Upper lobe of left lung (tissue), 4 donors: ENCODE results near the gene GSN.

Source experiments
- POLR2A ChIP-seq, 4 donors: fragments of 450-650 bp; IDR thresholded peaks; one replicate each; pipeline ENCODE4 v1.5.1; 2016 to 2017; ENCODE audit warnings: antibody characterized with exemption in 4 of 4, mild to moderate bottlenecking in 2 of 4
- TF ChIP-seq, protein P1 (sequence below), 6 experiments: fragments of 450-650 bp in 4 of 6; fragments of 200-600 bp in 2 of 6; sonication (generic) in 2 of 6; IDR thresholded peaks; one replicate each; pipeline ENCODE4 v1.5.1; 2016 to 2019; ENCODE audit warnings: antibody characterized with exemption in 6 of 6

- TF ChIP-seq, protein P1, sequence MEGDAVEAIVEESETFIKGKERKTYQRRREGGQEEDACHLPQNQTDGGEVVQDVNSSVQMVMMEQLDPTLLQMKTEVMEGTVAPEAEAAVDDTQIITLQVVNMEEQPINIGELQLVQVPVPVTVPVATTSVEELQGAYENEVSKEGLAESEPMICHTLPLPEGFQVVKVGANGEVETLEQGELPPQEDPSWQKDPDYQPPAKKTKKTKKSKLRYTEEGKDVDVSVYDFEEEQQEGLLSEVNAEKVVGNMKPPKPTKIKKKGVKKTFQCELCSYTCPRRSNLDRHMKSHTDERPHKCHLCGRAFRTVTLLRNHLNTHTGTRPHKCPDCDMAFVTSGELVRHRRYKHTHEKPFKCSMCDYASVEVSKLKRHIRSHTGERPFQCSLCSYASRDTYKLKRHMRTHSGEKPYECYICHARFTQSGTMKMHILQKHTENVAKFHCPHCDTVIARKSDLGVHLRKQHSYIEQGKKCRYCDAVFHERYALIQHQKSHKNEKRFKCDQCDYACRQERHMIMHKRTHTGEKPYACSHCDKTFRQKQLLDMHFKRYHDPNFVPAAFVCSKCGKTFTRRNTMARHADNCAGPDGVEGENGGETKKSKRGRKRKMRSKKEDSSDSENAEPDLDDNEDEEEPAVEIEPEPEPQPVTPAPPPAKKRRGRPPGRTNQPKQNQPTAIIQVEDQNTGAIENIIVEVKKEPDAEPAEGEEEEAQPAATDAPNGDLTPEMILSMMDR (IDR thresholded peaks at IDR 0.05), result no peak
- TF ChIP-seq POLR2A (IDR thresholded peaks at IDR 0.05), result no peak
These were observed 18.4 kb upstream of the GSN start for GRCh38 chr9:121249563-121249962.
